Naive thymus-derived CD8-positive, alpha-beta T cell (primary cell): ENCODE data around the gene PCDHB12. TPM values are rescaled to one million over a fixed set of nuclear protein-coding genes. Genes with fewer than 3 reads are reported as not detected.
A peak's percentile ranks its signal among the peaks of the same experiment; 100 is the strongest.
"Not testable (repeated sequence)": the region's sequence is repeated elsewhere in the genome, so short reads cannot be mapped to it uniquely, and the experiment has no call there.

Source experiments
- ATAC-seq, 2 donors: fragments of 150-1000 bp; cut with Tn5 transposase in 1 of 2; sonication (Bioruptor Pico), chemical (Tn5 transposase) in 1 of 2; 1 replicate in 1 of 2; 2 replicates in 1 of 2; pipeline ENCODE4 v1.10.0; 2021; ENCODE audit warnings: mild to moderate bottlenecking in 2 of 2, moderate library complexity in 2 of 2
- POLR2A ChIA-PET: fragments of 350-600 bp; sonication (Branson Sonifier 250); formaldehyde crosslinking; loops from one replicate; lab custom pipeline; 2021; ENCODE audit warnings: antibody characterized with exemption; lab: Charles Lee
- DNase-seq, 10 donors: peaks; one replicate each; pipeline versions ENCODE4 v3.0.0 to v3.0.0-alpha.2; 2020 to 2022
- H3K27ac Mint-ChIP-seq, 10 donors: one replicate each; pipeline ENCODE4 v1.8.0; 2020 to 2022; ENCODE audit warnings: mild to moderate bottlenecking in 10 of 10, mixed read lengths in 10 of 10, moderate library complexity in 4 of 10, inconsistent platforms in 1 of 10
- H3K27me3 Mint-ChIP-seq, 5 donors: one replicate each; pipeline ENCODE4 v1.8.0; 2021 to 2022; ENCODE audit warnings: mixed read lengths in 5 of 5
- H3K36me3 Mint-ChIP-seq, 3 donors: one replicate each; pipeline ENCODE4 v1.8.0; 2020 to 2022; ENCODE audit warnings: mixed read lengths in 3 of 3, mild to moderate bottlenecking in 2 of 3, inconsistent platforms in 1 of 3
- H3K4me1 Mint-ChIP-seq, 4 donors: one replicate each; pipeline ENCODE4 v1.8.0; 2021 to 2022; ENCODE audit warnings: mixed read lengths in 4 of 4
- H3K4me3 Mint-ChIP-seq, 10 donors: one replicate each; pipeline ENCODE4 v1.8.0; 2020 to 2022; ENCODE audit warnings: mild to moderate bottlenecking in 10 of 10, mixed read lengths in 10 of 10, moderate library complexity in 6 of 10, inconsistent platforms in 1 of 10
- H3K9me3 Mint-ChIP-seq, 9 donors: one replicate each; pipeline ENCODE4 v1.8.0; 2020 to 2022; ENCODE audit warnings: mixed read lengths in 9 of 9, mild to moderate bottlenecking in 3 of 9, inconsistent platforms in 1 of 9, moderate library complexity in 1 of 9
- polyA plus RNA-seq, 3 donors: library from polyadenylated mRNA; unstranded; fragments of 300-500 nt; fragmentation: Illumina TruSeq; gene quantifications; one replicate each; pipeline ENCODE4 v1.2.3, GENCODE V29; 2021
- total RNA-seq, 8 experiments: library from RNA in 2 of 8; stranded (reverse) in 2 of 8; gene quantifications; one replicate each; pipeline ENCODE4 v1.2.3 and lab custom pipeline; 2021 to 2026

Gene PCDHB12
- total and polyA plus RNA-seq, 5 experiments from 2014 or later, result not detected

DNA sequence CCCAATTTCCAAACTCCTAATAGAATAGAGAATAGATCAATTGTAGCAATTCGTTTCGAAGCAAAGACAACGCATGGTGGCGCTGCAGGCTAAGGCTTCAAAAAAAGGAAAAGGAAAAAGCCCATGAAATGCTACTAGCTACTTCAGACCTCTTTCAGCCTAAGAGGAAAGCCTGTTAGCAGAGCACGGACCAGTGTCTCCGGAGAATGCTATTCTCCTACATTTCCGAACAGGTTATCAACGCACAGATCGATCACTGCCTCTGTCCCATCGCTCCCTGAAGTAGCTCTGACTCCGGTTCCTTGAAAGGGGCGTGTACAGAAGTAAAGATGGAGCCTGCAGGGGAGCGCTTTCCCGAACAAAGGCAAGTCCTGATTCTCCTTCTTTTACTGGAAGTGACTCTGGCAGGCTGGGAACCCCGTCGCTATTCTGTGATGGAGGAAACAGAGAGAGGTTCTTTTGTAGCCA lies 36.8 kb downstream of the PCDHB12 start, which contains the start of gene PCDHB15:
TSS of gene PCDHB15 (plus strand) at position 146 of the 468 bp plus-strand sequence. CDS start at position 330, 184 bp downstream.
- Mint-ChIP-seq H3K9me3 (peaks cover 19 to 91% (median 66%) of the 10 kb centered on the region in 9 donors), H3K4me1 (no peaks in the 10 kb centered on the region), H3K27ac (no peak within 1 kb of the TSS), H3K36me3 (peaks cover 35 to 75% (median 73%) of the 10 kb centered on the region in 3 donors), H3K27me3 (peaks cover 24 to 49% (median 41%) of the 10 kb centered on the region in 5 donors), H3K4me3 (peak within 1 kb of the TSS in 8 of 10 donors; percentile 18 to 65 (median 32))
- peak in 2 of 10 donors; percentile 4 to 8 for DNase-seq
- no peak for ATAC-seq
- POLR2A ChIA-PET, result no interaction called here

DNA sequence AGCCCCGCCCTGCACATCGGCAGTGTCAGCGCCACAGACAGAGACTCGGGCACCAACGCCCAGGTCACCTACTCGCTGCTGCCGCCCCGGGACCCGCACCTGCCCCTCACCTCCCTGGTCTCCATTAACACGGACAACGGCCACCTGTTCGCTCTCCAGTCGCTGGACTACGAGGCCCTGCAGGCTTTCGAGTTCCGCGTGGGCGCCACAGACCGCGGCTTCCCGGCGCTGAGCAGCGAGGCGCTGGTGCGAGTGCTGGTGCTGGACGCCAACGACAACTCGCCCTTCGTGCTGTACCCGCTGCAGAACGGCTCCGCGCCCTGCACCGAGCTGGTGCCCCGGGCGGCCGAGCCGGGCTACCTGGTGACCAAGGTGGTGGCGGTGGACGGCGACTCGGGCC lies 38.5 kb downstream of the PCDHB12 start:
- POLR2A ChIA-PET, H3K4me3 Mint-ChIP-seq, H3K27ac Mint-ChIP-seq, H3K4me1 Mint-ChIP-seq, ATAC-seq, DNase-seq: not testable (repeated sequence)
- H3K27me3 Mint-ChIP-seq, result peaks cover 17 to 36% (median 29%) of the 10 kb centered on the region in 5 donors
- H3K9me3 Mint-ChIP-seq, result peaks cover 14 to 95% (median 68%) of the 10 kb centered on the region in 9 donors
- peaks cover 28 to 64% (median 64%) of the 10 kb centered on the region in 3 donors for H3K36me3 Mint-ChIP-seq

DNA sequence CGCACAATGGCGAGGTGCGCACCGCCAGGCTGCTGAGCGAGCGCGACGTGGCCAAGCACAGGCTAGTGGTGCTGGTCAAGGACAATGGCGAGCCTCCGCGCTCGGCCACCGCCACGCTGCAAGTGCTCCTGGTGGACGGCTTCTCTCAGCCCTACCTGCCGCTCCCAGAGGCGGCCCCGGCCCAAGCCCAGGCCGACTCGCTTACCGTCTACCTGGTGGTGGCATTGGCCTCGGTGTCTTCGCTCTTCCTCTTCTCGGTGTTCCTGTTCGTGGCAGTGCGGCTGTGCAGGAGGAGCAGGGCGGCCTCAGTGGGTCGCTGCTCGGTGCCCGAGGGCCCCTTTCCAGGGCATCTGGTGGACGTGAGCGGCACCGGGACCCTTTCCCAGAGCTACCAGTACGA lies 38.9 kb downstream of the PCDHB12 start:
- H3K4me1 Mint-ChIP-seq, ATAC-seq, H3K27ac Mint-ChIP-seq, H3K4me3 Mint-ChIP-seq, DNase-seq, POLR2A ChIA-PET: not testable (repeated sequence)
- H3K36me3 Mint-ChIP-seq, result peaks cover 28 to 62% (median 60%) of the 10 kb centered on the region in 3 donors
- H3K27me3 Mint-ChIP-seq, result peaks cover 16 to 35% (median 26%) of the 10 kb centered on the region in 5 donors
- H3K9me3 Mint-ChIP-seq, result peaks cover 15 to 95% (median 66%) of the 10 kb centered on the region in 9 donors

DNA sequence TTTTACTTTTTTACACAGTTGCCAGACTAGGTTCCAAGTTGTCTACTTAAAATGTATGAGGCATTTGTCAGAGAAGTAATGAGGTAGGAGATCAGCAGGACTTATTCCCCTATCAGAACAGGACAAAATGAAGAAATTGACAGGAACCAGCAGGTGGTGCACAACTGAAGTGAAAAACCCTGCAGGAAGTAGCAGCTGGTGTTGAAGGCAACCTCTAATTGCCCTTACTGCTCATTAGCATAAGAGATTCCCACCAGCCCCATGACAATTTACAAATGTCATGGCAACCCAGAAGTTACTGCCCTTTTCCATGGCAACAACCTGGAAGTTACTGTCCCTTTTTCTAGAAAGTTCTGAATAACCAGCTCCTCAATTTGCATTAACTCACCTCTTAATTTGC lies 42.1 kb downstream of the PCDHB12 start:
- no peaks in the 10 kb centered on the region for H3K4me1 Mint-ChIP-seq

DNA sequence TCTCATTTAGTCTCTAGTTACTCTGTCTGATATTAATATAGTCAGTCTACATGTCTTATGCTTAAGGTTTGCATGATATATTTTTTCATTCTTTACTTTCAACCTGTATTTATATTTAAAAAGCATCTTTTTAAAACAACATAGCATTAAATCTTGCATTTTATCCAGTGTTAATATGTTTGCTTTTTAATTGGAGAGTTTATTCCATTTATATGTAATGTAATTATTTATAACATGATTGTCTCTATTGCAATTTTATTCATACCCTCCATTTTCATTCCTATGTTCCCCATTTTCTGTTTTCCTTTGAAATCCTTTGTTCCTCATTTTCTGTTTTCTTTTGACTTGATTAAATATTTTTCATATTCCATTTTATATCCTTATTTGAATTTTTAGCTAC lies 49.9 kb downstream of the PCDHB12 start:
- Mint-ChIP-seq H3K4me3 (no peak overlapping the region), H3K4me1 (no peaks in the 10 kb centered on the region), H3K27me3 (no peaks in the 10 kb centered on the region), H3K9me3 (peaks cover 8 to 100% (median 61%) of the 10 kb centered on the region in 9 donors), H3K27ac (no peak overlapping the region), H3K36me3 (peaks cover 0 to 65% (median 56%) of the 10 kb centered on the region in 3 donors)
- POLR2A ChIA-PET, result no interaction called here
- DNase-seq, result no peak
- no peak for ATAC-seq

More for the DNA sequence above, 42.1 kb downstream of the PCDHB12 start:
- H3K36me3 Mint-ChIP-seq, result peaks cover 13 to 61% (median 42%) of the 10 kb centered on the region in 3 donors
- H3K9me3 Mint-ChIP-seq, result peaks cover 14 to 95% (median 56%) of the 10 kb centered on the region in 9 donors
- no peak overlapping the region for H3K27ac Mint-ChIP-seq
- POLR2A ChIA-PET, result no interaction called here
- no peak overlapping the region for H3K4me3 Mint-ChIP-seq
- ATAC-seq (no peak), DNase-seq (no peak)
- peaks cover 0 to 9% (median 2%) of the 10 kb centered on the region in 5 donors for H3K27me3 Mint-ChIP-seq

DNA sequence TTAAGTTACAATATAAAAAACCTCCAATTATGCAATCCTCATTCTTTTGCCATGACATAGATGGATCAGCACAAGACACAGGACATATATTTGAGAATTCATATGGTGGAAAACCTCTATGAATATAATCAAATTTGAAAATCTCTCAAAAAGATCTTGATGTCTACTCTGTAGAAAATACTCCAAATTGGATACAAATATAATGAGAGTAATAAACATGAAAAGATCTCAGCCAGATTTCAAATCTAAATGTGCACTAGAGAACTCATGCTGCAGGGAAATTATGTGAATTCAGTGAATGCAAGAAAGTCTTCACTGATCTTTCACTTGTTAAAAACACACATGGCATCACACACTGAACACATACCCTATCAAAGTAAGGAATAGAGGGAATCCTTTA lies 50.4 kb downstream of the PCDHB12 start:
- Mint-ChIP-seq H3K27ac (no peak overlapping the region), H3K4me3 (no peak overlapping the region), H3K27me3 (no peaks in the 10 kb centered on the region), H3K36me3 (peaks cover under 1 to 70% (median 55%) of the 10 kb centered on the region in 3 donors), H3K9me3 (peaks cover 9 to 100% (median 59%) of the 10 kb centered on the region in 9 donors), H3K4me1 (no peaks in the 10 kb centered on the region)
- POLR2A ChIA-PET, result no interaction called here
- no peak for DNase-seq
- no peak for ATAC-seq

DNA sequence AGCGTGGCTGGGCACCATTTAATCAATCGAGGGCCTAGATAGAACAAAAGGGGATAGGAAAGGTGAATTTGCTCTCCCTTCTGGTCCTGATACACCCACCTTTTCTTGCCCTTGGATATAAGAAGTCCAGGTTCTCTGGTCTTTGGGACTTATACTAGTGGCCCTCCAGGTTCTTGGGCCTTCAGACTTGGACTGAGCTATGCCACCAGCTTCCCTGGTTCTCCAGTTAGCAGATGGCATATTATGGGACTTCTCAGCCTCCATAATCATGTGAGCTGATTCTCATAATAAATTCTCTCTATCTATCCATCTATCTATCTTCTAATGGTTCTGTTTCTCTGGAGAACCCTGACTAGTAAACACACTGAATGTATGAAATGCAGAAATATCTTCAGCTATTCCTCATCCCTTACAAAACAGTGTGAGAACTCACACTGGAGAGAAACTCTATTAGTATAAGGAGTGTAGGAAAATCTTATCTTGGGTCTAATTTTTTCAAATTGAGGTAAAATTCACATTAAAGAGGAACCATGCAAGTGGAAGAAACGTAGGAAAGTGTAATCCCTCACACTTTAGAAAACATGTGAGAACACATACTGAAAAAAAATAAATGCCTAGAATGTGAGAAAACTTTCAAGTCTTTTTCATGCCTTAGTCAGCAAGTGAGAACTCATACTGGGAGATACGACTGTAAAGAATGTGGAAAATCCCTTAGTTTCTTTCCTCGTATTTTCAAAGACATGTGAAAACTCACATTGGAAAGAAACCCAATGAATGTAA lies 52.1 kb downstream of the PCDHB12 start:
- H3K36me3 Mint-ChIP-seq, result peaks cover 2 to 76% (median 51%) of the 10 kb centered on the region in 3 donors
- peaks cover 7 to 99% (median 53%) of the 10 kb centered on the region in 9 donors for H3K9me3 Mint-ChIP-seq
- ATAC-seq (no peak), DNase-seq (peak in 2 of 10 donors; percentile 0)
- H3K4me1 Mint-ChIP-seq, result no peaks in the 10 kb centered on the region
- H3K4me3 Mint-ChIP-seq, result no peak overlapping the region
- H3K27me3 Mint-ChIP-seq, result no peaks in the 10 kb centered on the region
- POLR2A ChIA-PET, result no interaction called here
- H3K27ac Mint-ChIP-seq, result no peak overlapping the region

DNA sequence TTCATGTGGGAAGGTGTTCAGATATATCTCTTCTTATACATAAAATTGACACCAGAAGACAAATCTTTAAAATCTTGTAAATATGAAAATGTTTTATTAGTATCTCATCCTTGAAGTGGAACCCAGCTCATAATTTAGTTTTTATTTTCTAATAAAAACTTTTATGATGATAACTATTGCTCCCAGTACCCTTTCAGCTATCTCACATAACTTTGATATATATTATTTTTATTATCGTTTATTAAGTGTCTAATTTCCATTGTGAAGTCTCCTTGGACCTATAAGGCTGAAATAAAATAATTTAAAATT lies 52.7 kb downstream of the PCDHB12 start:
- no peak overlapping the region for H3K4me3 Mint-ChIP-seq
- H3K4me1 Mint-ChIP-seq, result no peaks in the 10 kb centered on the region
- POLR2A ChIA-PET, result no interaction called here
- no peak for ATAC-seq
- H3K27ac Mint-ChIP-seq, result no peak overlapping the region
- peaks cover 2 to 78% (median 51%) of the 10 kb centered on the region in 3 donors for H3K36me3 Mint-ChIP-seq
- H3K27me3 Mint-ChIP-seq, result no peaks in the 10 kb centered on the region
- no peak for DNase-seq
- peaks cover 9 to 99% (median 53%) of the 10 kb centered on the region in 9 donors for H3K9me3 Mint-ChIP-seq

Other genes starting within 250 kb of the PCDHB12 start
Only the 30 nearest of the 37 such genes appear.
- not detected for gene PCDHB1, start 157.3 kb upstream of the PCDHB12 start, total RNA-seq
- gene PCDHB1, start 157.3 kb upstream of the PCDHB12 start, polyA plus RNA-seq, result not detected
- not detected for gene PCDHB2, start 114.1 kb upstream of the PCDHB12 start, total RNA-seq
- gene PCDHB2, start 114.1 kb upstream of the PCDHB12 start, polyA plus RNA-seq, result under 1 TPM in 1 of 3 donors, not detected in 2; 0.25 TPM
- not detected for gene PCDHB3, start 108.2 kb upstream of the PCDHB12 start, total RNA-seq
- gene PCDHB3, start 108.2 kb upstream of the PCDHB12 start, polyA plus RNA-seq, result not detected
- not detected for gene PCDHB4, start 86.9 kb upstream of the PCDHB12 start, total RNA-seq
- not detected for gene PCDHB4, start 86.9 kb upstream of the PCDHB12 start, polyA plus RNA-seq
- gene PCDHB5, start 73.5 kb upstream of the PCDHB12 start, total RNA-seq, result under 1 TPM in 1 of 2 experiments, not detected in 1; 0.18 TPM
- not detected for gene PCDHB5, start 73.5 kb upstream of the PCDHB12 start, polyA plus RNA-seq
- not detected for gene PCDHB6, start 58.7 kb upstream of the PCDHB12 start, total RNA-seq
- gene PCDHB6, start 58.7 kb upstream of the PCDHB12 start, polyA plus RNA-seq, result not detected
- gene PCDHB7, start 36.1 kb upstream of the PCDHB12 start, total RNA-seq, result not detected
- gene PCDHB7, start 36.1 kb upstream of the PCDHB12 start, polyA plus RNA-seq, result not detected
- gene PCDHB8, start 30.9 kb upstream of the PCDHB12 start, total RNA-seq, result not detected
- gene PCDHB8, start 30.9 kb upstream of the PCDHB12 start, polyA plus RNA-seq, result not detected
- not detected for gene PCDHB16, start 26.3 kb upstream of the PCDHB12 start, total RNA-seq
- gene PCDHB16, start 26.3 kb upstream of the PCDHB12 start, polyA plus RNA-seq, result not detected
- not detected for gene PCDHB9, start 21.6 kb upstream of the PCDHB12 start, total RNA-seq
- not detected for gene PCDHB9, start 21.6 kb upstream of the PCDHB12 start, polyA plus RNA-seq
- gene PCDHB10, start 16.4 kb upstream of the PCDHB12 start, total RNA-seq, result not detected
- not detected for gene PCDHB10, start 16.4 kb upstream of the PCDHB12 start, polyA plus RNA-seq
- not detected for gene PCDHB11, start 9.1 kb upstream of the PCDHB12 start, total RNA-seq
- gene PCDHB11, start 9.1 kb upstream of the PCDHB12 start, polyA plus RNA-seq, result not detected
- not detected for gene PCDHB13, start 5.2 kb downstream of the PCDHB12 start, total RNA-seq
- not detected for gene PCDHB13, start 5.2 kb downstream of the PCDHB12 start, polyA plus RNA-seq
- gene PCDHB14, start 14.6 kb downstream of the PCDHB12 start, total RNA-seq, result not detected
- not detected for gene PCDHB14, start 14.6 kb downstream of the PCDHB12 start, polyA plus RNA-seq
- gene PCDHB15, start 36.7 kb downstream of the PCDHB12 start, total RNA-seq, result not detected
- not detected for gene PCDHB15, start 36.7 kb downstream of the PCDHB12 start, polyA plus RNA-seq
- gene SLC25A2, start 95.3 kb downstream of the PCDHB12 start, total RNA-seq, result 1 to 10 TPM; 2.1 to 2.5 TPM
- not detected for gene SLC25A2, start 95.3 kb downstream of the PCDHB12 start, polyA plus RNA-seq
- 100 to 1,000 TPM; 139 to 141 TPM for gene TAF7, start 112.1 kb downstream of the PCDHB12 start, total RNA-seq
- 100 to 1,000 TPM; 206 to 230 (median 230) TPM for gene TAF7, start 112.1 kb downstream of the PCDHB12 start, polyA plus RNA-seq
- under 1 TPM; 0.38 to 0.52 TPM for gene PCDHGA1, start 121.8 kb downstream of the PCDHB12 start, total RNA-seq
- not detected for gene PCDHGA1, start 121.8 kb downstream of the PCDHB12 start, polyA plus RNA-seq
- gene PCDHGA2, start 130.0 kb downstream of the PCDHB12 start, total RNA-seq, result under 1 TPM; 0.16 to 0.18 TPM
- gene PCDHGA2, start 130.0 kb downstream of the PCDHB12 start, polyA plus RNA-seq, result not detected
- gene PCDHGA3, start 135.1 kb downstream of the PCDHB12 start, total RNA-seq, result not detected
- gene PCDHGA3, start 135.1 kb downstream of the PCDHB12 start, polyA plus RNA-seq, result under 1 TPM in 1 of 3 donors, not detected in 2; 0.06 TPM
- under 1 TPM in 1 of 2 experiments, not detected in 1; 0.19 TPM for gene PCDHGB1, start 141.4 kb downstream of the PCDHB12 start, total RNA-seq
- not detected for gene PCDHGB1, start 141.4 kb downstream of the PCDHB12 start, polyA plus RNA-seq
- gene PCDHGA4, start 146.3 kb downstream of the PCDHB12 start, total RNA-seq, result under 1 TPM; 0.11 to 0.34 TPM
- gene PCDHGA4, start 146.3 kb downstream of the PCDHB12 start, polyA plus RNA-seq, result not detected
- gene PCDHGB2, start 151.3 kb downstream of the PCDHB12 start, total RNA-seq, result under 1 TPM; 0.47 to 0.81 TPM
- gene PCDHGB2, start 151.3 kb downstream of the PCDHB12 start, polyA plus RNA-seq, result under 1 TPM in 1 of 3 donors, not detected in 2; 0.06 TPM
- under 1 TPM; 0.13 to 0.30 TPM for gene PCDHGA5, start 155.4 kb downstream of the PCDHB12 start, total RNA-seq
- gene PCDHGA5, start 155.4 kb downstream of the PCDHB12 start, polyA plus RNA-seq, result not detected
- under 1 TPM; 0.55 to 0.71 TPM for gene PCDHGB3, start 161.5 kb downstream of the PCDHB12 start, total RNA-seq
- under 1 TPM in 2 of 3 donors, not detected in 1; 0.10 to 0.22 TPM for gene PCDHGB3, start 161.5 kb downstream of the PCDHB12 start, polyA plus RNA-seq
- gene PCDHGA6, start 165.2 kb downstream of the PCDHB12 start, total RNA-seq, result under 1 TPM; 0.60 to 0.68 TPM
- under 1 TPM in 1 of 3 donors, not detected in 2; 0.05 TPM for gene PCDHGA6, start 165.2 kb downstream of the PCDHB12 start, polyA plus RNA-seq
- gene PCDHGA7, start 174.0 kb downstream of the PCDHB12 start, total RNA-seq, result under 1 TPM; 0.33 to 0.42 TPM
- not detected for gene PCDHGA7, start 174.0 kb downstream of the PCDHB12 start, polyA plus RNA-seq
- under 1 TPM; 0.13 to 0.25 TPM for gene PCDHGB4, start 179.0 kb downstream of the PCDHB12 start, total RNA-seq
- under 1 TPM in 1 of 3 donors, not detected in 2; 0.23 TPM for gene PCDHGB4, start 179.0 kb downstream of the PCDHB12 start, polyA plus RNA-seq
- under 1 TPM; 0.16 to 0.22 TPM for gene PCDHGA8, start 183.9 kb downstream of the PCDHB12 start, total RNA-seq
- not detected for gene PCDHGA8, start 183.9 kb downstream of the PCDHB12 start, polyA plus RNA-seq
- under 1 TPM; 0.33 to 0.47 TPM for gene PCDHGB5, start 189.2 kb downstream of the PCDHB12 start, total RNA-seq
- under 1 TPM; 0.24 to 0.42 (median 0.24) TPM for gene PCDHGB5, start 189.2 kb downstream of the PCDHB12 start, polyA plus RNA-seq